IPS DF 4.7 (cell line): ENCODE results near the gene CHCHD3.

Source experiments
- DNase-seq: peaks from one replicate; pipeline ENCODE4 v3.0.0-alpha.2; 2013; ENCODE audit warnings: low spot score; ENCODE audit errors: extremely low read depth

Gene CHCHD3

DNA sequence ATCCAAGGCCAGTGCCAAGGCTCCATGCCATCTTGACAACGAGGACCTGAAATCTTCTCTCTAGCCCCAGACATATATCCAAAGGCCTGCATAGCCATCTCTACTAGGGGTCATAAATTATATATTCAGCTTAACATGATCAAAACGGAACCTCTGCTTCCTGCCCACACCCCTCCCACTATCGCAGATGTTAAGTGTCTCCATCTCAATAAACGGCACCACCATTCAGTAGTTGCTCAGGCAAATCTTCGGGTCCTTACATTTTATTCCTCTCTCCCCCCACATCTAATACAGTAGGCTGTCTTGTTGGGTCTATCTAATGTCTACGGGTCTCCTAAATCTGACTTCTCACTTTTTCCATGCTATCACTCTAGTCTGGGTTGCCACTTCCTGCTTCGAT, 304.5 kb downstream of the CHCHD3 start:
- DNase-seq = no peak

DNA sequence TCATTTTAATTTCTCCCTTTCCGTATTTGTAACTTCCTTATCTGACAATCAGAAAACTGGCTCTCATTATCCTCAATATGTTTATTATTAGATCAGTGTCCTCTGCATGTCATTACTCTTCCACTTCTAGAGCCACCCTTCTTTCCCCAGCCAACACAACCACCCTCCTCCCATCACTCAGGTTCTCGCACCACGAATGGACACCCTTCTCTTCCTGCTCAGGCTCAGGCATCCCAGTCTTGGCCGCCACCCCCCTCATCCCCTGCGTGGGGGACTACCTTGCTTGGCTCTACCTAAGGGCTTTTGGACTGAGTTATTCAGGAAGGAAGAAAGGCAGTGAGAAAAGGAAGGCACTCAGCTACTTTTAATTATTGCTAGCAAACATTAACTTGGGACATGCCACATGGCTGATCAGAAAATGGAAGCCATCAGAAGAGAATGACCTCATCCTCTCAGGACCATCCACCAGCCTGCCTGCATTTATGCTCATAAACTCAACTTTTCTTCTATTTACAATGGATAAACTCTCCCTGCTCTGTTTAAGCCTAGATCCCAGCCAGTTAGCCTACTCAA, 305.8 kb downstream of the CHCHD3 start:
- DNase-seq = no peak

DNA sequence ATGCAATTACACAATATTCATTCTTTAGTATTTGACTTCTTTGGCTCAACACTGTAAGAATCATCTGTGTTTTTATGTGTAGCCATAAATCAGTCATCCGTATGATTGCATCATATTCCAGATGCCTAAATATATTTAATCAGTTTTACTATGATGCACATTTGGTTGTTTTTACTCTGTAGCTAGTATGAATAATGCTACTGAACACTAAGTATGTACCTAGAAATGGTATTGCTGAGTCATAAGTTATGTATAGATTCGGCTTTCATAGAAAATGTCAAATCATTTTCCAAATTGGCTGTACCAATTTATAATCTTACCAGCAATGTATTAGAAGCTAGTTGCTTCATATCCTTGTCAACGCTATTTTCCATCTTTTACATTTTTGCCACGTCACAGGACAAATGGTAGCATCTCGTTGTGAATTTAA, 308.3 kb downstream of the CHCHD3 start:
- no peak for DNase-seq

DNA sequence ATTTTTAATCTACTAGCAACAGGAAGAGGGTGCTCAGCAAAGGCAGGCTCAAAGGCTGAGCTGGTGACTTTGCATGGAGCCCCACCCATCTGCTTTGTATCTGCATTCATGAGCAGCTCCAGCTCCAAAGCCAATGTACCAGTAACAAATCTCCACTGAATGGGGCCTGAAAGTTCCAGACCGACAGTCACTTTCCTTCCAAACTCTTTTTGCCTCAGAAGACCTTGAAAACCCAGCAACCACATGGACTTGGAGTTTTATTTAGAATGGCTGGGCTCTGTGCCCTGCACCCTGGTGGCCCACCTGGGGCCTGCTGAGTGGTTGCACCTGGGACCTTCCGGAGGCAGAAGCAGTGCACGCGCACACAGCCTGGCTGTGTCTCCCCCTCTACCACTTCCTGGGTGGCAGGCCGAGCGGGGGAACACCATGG, 310.6 kb downstream of the CHCHD3 start:
- no peak for DNase-seq

DNA sequence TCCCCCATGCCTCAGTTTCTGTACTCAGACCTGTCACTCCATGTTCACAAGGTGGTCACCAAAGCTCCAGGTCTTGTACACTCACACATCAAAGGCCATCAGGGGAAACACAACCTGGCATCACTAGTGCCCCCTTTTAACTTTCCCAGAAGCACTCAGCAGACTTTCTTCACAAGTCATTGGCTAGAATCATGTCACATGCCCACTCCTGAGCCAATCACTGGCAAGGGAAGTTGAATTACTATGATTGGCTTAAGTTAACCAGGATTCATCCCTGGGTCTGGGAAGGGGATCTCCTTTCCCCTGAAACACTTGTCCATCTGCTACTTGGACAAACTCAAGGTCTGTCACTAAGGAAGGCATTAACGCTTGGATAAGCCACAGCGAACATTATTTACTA, 311.8 kb downstream of the CHCHD3 start:
- DNase-seq = no peak

DNA sequence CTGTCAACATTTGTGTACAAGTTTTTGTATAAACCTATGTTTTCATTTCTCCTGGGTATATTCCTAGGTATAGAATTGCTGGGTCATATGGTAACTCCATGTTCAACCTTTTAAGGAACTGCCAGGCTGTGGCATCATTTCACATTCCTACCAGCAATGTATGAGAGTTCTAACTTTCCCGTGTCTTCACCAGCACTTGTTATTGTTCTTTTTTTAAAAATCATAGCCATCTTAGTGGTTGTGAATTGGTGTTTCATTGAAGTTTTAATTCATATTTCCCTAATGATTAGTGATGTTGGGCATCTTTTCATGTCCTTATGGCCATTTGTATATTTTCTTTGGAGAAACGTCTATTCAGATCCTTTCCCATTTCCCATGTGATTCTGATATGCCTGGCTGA, 312.6 kb downstream of the CHCHD3 start:
- no peak for DNase-seq

DNA sequence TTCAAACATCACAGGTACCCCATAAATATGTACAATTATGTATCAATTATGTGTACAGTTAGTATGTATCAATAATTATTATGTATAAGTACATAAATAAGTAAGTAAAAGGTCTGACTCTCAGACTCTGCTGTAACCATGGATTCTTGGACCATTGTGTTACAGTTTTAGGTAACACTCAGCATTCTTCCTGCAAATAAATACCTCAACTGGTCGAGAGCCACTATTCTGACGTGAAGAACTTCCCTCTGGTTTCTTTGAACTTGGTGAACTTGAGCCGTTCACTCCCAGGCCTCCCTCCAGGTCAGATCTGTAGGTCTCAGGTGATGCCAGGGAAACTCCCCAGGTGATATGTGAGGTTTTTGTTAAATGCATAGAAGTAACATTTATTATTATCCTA, 313.8 kb downstream of the CHCHD3 start:
- DNase-seq = no peak

DNA sequence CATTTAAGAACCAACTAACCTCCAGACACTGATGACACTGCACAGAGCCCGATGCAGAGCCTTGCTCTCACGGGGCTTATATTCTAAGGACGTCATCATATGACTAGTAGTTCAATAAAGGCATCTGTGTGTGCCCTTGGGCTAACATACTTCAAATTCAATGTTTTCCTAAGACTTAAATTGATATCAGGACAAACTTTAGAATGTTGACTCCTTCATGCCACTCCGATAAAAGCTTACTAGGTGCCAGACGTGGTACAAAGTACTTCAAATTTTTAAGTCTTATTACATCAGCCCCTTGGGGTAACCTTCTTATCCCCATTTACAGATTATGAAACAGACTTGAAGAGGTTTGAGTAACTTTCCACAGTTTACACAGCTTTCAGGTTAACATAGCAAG, 314.5 kb downstream of the CHCHD3 start:
- DNase-seq = no peak

DNA sequence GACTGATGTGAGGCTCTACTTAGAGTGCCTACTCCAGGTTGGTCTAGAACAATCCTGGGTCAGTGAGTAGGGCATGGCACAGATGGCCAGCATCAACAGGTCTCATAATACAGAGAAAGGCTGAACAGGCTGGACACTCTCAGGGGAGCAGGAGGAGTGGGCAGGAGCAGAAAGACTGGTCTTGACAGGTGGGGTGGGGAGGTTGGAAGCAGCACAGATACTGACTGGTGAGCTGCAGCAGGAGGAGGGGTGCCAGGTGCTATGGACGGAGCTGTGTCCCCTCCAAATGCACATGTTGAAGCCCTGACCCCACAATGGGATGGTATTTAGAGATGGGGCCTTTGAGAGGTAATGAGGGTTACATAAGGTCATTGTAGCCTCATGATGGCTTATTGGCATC, 315.2 kb downstream of the CHCHD3 start:
- no peak for DNase-seq

DNA sequence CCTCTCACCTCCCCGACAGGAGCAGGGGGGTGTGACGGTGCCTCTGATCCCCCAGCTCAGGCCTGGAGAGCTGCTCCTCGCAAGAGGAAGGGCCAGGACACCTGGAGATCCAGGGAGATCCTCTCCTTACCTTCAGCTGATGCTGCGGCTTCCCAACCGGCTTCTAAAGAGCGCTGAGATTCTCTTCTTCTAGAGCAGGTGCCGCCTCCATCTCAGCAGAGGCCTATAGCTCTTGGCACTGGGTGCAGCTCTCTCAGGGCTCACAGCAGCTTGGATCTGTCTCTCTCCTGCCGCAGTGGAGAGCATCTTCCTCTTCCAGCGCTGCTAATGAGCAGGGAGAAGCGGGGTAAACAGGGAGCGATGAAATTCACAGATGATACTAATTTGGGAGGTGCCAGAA, 316.0 kb downstream of the CHCHD3 start:
- DNase-seq = no peak

DNA sequence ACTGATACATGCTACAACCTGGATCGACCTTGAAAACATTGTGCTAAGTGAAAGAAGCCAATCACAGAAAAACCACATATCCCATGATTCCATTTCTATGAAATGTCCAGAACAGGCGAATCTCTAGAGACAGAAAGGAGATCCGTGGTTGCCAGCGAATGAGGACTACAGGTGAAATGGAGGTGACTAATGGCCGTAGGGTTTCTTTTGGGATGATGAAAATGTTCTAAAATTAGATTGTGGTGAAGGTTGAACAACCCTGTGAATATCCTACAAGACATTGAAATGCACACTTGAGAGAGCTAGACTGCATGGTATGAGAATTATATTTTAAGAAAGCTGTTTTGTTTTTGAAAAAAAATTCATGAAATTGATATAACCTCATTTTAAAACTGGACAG, 317.1 kb downstream of the CHCHD3 start:
- DNase-seq = no peak

DNA sequence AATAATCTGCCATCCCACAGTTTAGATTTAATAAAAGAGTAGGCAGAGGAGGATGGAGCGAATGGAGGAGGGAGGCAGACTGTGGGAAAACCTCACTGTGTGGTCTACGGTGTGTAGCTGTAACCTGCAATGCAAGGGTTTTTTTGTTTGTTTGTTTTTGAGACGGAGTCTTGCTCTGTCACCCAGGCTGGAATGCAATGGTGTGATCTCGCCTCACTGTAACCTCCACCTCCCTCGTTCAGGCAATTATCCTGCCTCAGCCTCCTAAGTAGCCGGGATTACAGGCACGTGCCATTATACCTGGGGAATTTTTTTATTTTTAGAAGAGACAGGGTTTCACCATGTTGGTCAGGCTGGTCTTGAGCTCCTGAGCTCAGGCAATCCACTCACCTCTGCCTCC, 321.0 kb downstream of the CHCHD3 start:
- DNase-seq = no peak

DNA sequence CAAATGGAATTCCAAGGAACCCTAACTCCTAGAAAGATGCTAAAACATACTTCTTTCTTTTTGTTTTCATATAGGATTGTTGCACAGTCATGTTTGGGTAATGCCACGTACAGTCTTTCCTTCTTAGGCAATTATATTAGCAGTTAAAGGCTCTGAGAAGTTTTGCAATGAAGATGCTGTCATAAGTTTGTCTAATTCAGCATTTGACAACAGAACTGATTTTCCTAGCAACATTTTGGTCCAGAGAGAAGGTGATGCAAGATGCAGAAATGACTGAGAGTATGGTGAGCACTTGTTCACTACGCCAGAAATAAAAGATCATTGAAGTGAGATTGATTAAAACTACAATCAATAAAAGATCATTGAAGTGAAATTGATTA, 321.7 kb downstream of the CHCHD3 start:
- DNase-seq = no peak

DNA sequence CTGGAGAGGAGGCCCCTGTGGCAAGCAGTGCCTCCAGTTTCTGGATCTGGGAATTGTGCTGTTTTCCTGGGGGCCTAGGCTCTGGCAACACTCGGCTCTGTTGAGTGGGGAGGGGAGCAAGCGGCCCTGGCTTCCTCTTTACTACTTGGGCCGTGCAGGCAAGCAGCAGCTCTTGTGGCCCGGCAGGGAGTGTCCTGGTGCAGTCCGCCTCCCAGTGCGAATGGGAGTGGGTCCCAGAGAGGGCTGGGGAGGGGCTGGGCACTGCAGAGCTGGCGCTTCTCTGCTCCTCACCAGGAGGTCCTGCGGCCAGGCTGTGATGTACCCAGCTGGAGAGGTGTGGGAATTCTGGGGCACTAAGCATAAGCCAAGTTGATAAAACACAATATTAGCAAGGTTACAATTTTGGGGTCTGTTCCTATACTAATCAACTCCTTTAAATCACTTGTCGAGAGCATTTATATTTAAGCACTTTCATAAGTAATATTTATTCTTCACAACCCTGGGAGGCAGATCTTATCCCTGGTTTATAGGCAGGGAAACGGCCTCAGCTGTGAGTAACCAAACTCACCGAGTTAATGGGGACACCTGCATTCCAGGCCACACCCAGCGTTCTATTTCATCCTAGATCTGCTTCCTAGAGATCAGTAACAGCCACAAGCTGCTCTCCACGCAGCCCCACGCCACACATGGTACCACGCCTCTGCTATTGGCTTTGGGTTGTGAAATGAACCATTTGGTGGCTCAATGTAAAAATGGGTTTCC, 322.2 kb downstream of the CHCHD3 start:
- DNase-seq = no peak

DNA sequence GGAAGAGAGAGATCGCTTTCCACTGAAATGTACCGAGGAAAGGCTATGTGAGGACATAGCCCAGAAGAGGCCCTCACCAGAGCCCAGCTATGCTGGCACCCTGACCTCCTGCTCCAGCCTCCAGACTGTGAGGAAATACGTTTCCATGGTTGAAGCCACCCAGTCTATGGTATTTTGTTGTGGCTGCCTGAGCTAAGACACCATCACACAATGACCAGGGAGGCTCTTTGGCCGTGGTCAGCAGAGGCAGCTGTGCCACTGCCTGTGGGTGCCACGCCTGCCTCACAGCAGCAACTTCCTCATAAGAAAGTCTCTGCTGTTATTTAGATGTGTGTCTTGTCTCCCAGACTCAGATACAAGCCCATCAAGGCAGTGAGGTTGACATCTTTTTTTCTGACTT, 322.9 kb downstream of the CHCHD3 start:
- no peak for DNase-seq

DNA sequence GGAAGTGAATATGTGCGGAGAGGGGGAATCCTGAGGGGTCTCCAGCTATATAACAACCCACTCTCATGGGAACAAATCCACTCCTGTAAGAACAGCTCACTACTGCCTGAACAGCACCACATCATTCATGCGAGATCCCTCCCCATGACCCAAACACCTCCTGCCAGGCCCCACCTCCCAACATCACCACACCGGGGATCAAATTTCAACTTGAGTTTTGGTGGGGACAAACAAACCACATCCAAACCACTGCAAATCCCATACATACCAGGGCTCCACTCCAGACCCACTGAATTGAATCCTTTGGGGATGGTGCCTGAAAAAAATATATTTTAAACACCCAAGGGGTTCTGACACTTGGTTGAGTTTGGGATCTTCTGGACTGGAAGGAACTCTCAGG, 324.1 kb downstream of the CHCHD3 start:
- DNase-seq = no peak

DNA sequence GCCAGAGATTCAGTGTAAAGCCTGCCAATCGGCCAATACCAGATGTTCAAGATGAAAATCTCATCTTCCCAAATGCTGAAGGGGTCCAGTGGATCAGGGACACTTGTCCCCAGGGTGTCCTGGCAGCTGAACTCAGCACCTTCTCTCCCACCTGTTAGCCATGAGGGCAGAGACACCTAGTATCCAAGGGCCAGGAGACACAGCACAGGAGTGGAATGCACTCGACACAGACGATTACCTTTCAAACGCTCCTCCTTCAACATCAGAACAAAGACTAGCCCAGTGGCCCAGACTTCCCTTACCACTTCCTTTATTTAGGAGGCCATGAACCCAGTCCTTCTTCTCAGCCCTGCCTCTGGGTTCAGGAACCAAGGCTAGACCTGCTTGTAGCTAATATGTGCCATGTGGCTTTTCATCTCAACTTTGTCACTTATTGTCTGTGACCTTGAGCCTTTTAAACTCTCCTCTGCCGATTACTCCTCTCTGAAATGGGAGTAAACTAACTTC, 325.4 kb downstream of the CHCHD3 start:
- DNase-seq = no peak

DNA sequence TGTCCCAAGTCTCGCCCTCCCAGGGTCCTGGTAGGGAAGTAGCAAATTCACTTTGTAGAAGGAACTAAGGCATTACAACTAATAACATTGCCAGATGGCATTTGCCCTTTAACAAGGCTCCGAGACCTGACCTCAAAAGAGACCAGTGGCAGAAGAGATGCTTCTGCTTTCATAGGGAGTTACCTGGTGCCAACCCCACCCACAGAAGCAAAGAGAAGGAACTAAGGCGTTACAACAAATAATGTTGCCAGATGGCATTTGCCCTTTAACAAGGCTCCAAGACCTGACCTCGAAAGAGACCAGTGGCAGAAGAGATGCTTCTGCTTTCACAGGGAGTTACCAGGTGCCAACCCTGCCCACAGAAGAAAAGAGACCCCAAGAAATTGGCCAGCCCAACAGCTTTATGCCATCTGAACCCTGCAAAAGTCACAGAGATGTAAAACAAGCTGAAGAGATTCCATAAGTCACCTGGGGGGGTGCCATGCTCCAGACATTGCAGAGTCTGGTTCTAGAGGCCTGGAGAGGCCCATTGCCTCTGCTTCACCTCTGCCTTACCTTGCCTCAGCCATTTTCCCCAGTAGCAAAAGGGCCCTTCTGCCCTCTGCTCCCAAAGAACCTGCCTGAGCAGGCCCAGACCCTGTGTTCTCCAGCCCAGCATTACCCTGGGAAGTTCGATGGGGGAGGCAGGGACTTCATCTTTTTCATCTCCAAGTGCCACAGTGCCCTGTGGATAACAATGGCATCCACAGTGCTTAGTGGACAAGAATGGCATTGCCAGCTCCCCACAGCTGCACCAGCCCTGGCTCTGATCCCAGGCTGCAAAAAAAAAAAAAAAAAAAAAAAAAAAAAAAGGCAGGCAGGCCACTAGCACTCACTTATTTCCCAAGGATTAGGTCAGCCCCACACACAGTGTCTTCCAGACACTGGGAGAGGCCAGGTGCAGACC, 326.1 kb downstream of the CHCHD3 start:
- DNase-seq = no peak

DNA sequence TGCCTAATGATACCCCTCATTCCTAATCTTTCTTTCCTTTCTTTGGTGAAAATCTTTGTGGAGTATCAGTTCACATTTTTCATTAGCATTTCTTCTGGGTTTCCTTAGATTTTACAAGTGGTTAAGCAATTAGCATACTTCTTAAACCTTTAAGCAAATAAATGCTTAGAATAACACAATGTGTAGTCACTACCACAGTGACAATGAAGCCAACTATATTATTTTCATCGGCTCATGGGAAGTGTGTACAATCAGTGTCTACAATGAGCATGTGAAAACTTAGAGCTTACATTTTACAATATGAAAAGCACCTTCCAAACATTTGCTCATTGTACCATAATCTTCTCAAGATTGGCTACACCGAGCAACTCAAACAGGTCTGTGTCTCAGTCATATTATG, 329.5 kb downstream of the CHCHD3 start:
- no peak for DNase-seq

DNA sequence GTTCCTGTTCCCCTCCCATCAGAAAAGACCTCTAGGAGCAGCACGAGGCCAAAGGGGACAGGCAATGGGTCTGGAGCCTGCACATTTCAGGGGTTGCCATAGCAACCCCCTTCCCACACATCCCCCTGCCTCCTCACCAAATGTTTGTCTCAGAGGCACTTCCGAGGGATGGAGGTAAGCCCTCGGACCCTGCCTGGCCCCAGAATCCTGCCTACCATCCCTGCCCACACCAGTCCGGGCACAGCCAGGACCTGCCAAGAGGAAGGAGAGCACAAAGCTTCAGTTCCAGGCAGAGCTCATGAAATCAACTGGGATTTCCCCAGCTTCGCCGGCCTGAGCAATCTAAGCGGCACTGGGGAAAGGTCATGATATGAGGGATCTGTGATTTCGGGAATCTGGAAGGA, 330.6 kb downstream of the CHCHD3 start:
- DNase-seq = no peak

DNA sequence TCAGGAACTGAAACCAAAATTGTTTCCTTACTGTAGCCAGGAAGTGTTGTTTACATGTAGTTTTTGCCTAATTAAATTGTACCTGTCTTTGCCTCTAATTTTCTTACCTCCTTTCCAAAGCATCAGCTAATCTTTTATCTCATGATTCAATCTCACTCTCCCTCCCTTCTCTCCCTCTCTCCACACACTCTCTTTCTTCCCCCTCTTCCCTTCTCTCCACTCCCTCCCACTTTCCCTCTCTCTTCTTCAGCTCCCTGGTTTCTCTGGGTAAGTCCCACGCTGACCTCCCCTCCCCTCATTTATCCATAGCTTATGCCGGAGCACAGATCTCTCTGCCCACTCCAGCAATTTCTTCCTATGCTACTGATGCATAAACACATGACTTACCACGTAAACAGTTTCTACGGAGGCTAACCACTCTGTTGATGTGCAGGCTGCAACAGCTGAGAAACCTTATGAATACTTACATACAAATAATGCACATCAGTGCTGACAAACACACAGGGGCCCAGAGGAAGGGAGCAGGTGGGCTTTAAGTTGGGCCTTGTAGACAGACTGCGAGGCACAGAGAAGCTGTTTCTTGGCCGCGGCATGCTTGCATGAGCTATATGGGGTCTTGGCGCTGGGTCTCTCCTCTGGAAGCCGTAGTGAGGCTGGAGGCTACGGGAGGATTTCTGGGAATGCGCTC, 331.2 kb downstream of the CHCHD3 start:
- DNase-seq = no peak

DNA sequence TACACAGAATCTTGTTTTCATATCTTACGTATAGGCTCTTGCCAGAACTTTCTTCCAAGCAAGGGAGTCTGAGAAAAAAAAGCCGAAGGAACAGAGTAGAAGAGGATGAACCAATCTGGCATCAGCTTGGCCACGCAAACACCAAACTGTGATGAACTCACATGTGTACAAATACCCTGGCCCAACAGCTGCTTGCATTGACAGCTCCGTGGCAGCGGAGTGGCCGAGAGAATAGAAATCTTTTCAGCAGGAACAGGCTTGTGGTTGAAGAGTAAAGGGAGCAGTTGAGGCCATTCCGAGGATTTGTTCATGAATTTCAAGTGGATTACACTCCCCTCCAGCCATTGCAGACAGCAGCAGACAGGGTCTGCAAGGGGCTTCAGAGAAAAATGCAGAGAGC, 331.8 kb downstream of the CHCHD3 start:
- no peak for DNase-seq
